ENCODE measurements around the gene VPS8.

VPS8 gene

GRCh38 chr3:185040425-185040824 lies 228.5 kb downstream of the VPS8 start:
- TF ChIP-seq CREB1 (IDR thresholded peaks at IDR 0.05; ENCODE audit: low read depth): no peak
- no peak for TF ChIP-seq MAX (IDR thresholded peaks at IDR 0.05)

- TF ChIP-seq EP300 (IDR thresholded peaks at IDR 0.05; ENCODE audit: borderline replicate concordance): no peak
- no peak for TF ChIP-seq REST (IDR thresholded peaks at IDR 0.05; ENCODE audit: low read depth)
These were observed 229.6 kb downstream of the VPS8 start for GRCh38 chr3:185041540-185041939.

- no peak for TF ChIP-seq TAF1 (IDR thresholded peaks at IDR 0.05; ENCODE audit: low read depth)
- no peak for TF ChIP-seq EP300 (IDR thresholded peaks at IDR 0.05; ENCODE audit: borderline replicate concordance)
- no peak for TF ChIP-seq NFIC (IDR thresholded peaks at IDR 0.05)
- TF ChIP-seq FOXM1 (IDR thresholded peaks at IDR 0.05; ENCODE audit: borderline replicate concordance, low read depth): no peak
- TF ChIP-seq YY1 (IDR thresholded peaks at IDR 0.05; ENCODE audit: low read depth): no peak
- TF ChIP-seq CREB1 (IDR thresholded peaks at IDR 0.05; ENCODE audit: low read depth): no peak
- TF ChIP-seq RAD21 (IDR thresholded peaks at IDR 0.05; ENCODE audit: low read depth): no peak
- TF ChIP-seq TEAD4 (IDR thresholded peaks at IDR 0.05): no peak
- no peak for TF ChIP-seq TCF12 (IDR thresholded peaks at IDR 0.05; ENCODE audit: low read depth)
- no peak for TF ChIP-seq CEBPB (IDR thresholded peaks at IDR 0.05)
- TF ChIP-seq REST (IDR thresholded peaks at IDR 0.05; ENCODE audit: low read depth): no peak
- no peak for TF ChIP-seq USF1 (IDR thresholded peaks at IDR 0.05)
- no peak for TF ChIP-seq MAX (IDR thresholded peaks at IDR 0.05)
These were observed 230.5 kb downstream of the VPS8 start for GRCh38 chr3:185042312-185043050.

GRCh38 chr3:185046164-185046515 lies 234.2 kb downstream of the VPS8 start:
- TF ChIP-seq TCF12 (IDR thresholded peaks at IDR 0.05; ENCODE audit: low read depth) (no peak), EP300 (IDR thresholded peaks at IDR 0.05; ENCODE audit: borderline replicate concordance) (no peak), TAF1 (IDR thresholded peaks at IDR 0.05; ENCODE audit: low read depth) (no peak), ZBTB7A (IDR thresholded peaks at IDR 0.05; ENCODE audit: low read depth) (no peak), YY1 (IDR thresholded peaks at IDR 0.05; ENCODE audit: low read depth) (no peak), TEAD4 (IDR thresholded peaks at IDR 0.05) (no peak), NFIC (IDR thresholded peaks at IDR 0.05) (no peak), EGR1 (IDR thresholded peaks at IDR 0.05) (no peak), MAX (IDR thresholded peaks at IDR 0.05) (no peak), RAD21 (IDR thresholded peaks at IDR 0.05; ENCODE audit: low read depth) (no peak), USF1 (IDR thresholded peaks at IDR 0.05) (no peak), CEBPB (IDR thresholded peaks at IDR 0.05) (no peak), REST (IDR thresholded peaks at IDR 0.05; ENCODE audit: low read depth) (no peak), CREB1 (IDR thresholded peaks at IDR 0.05; ENCODE audit: low read depth) (no peak), FOXM1 (IDR thresholded peaks at IDR 0.05; ENCODE audit: borderline replicate concordance, low read depth) (no peak)

- no peak for TF ChIP-seq YY1 (IDR thresholded peaks at IDR 0.05; ENCODE audit: low read depth)
- TF ChIP-seq TCF12 (IDR thresholded peaks at IDR 0.05; ENCODE audit: low read depth): no peak
- TF ChIP-seq MAX (IDR thresholded peaks at IDR 0.05): no peak
- TF ChIP-seq CEBPB (IDR thresholded peaks at IDR 0.05): no peak
- no peak for TF ChIP-seq EGR1 (IDR thresholded peaks at IDR 0.05)
- TF ChIP-seq ZBTB7A (IDR thresholded peaks at IDR 0.05; ENCODE audit: low read depth): no peak
- TF ChIP-seq TEAD4 (IDR thresholded peaks at IDR 0.05): no peak
- TF ChIP-seq RAD21 (IDR thresholded peaks at IDR 0.05; ENCODE audit: low read depth): no peak
- TF ChIP-seq FOXM1 (IDR thresholded peaks at IDR 0.05; ENCODE audit: borderline replicate concordance, low read depth): no peak
- no peak for TF ChIP-seq USF1 (IDR thresholded peaks at IDR 0.05)
- no peak for TF ChIP-seq TAF1 (IDR thresholded peaks at IDR 0.05; ENCODE audit: low read depth)
- no peak for TF ChIP-seq NFIC (IDR thresholded peaks at IDR 0.05)
- no peak for TF ChIP-seq EP300 (IDR thresholded peaks at IDR 0.05; ENCODE audit: borderline replicate concordance)
- no peak for TF ChIP-seq CREB1 (IDR thresholded peaks at IDR 0.05; ENCODE audit: low read depth)
- TF ChIP-seq REST (IDR thresholded peaks at IDR 0.05; ENCODE audit: low read depth): no peak
These were observed 234.6 kb downstream of the VPS8 start for GRCh38 chr3:185046603-185047002.
